Measurements from ENCODE around the gene OR2AE1. TPM values are rescaled to one million over a fixed set of nuclear protein-coding genes. Genes with fewer than 3 reads are reported as not detected.

OR2AE1 gene, protein sequence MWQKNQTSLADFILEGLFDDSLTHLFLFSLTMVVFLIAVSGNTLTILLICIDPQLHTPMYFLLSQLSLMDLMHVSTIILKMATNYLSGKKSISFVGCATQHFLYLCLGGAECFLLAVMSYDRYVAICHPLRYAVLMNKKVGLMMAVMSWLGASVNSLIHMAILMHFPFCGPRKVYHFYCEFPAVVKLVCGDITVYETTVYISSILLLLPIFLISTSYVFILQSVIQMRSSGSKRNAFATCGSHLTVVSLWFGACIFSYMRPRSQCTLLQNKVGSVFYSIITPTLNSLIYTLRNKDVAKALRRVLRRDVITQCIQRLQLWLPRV
- not detected in 2 replicates for total RNA-seq (2014; rRNA removed; shearing (Covaris generic))

DNA sequence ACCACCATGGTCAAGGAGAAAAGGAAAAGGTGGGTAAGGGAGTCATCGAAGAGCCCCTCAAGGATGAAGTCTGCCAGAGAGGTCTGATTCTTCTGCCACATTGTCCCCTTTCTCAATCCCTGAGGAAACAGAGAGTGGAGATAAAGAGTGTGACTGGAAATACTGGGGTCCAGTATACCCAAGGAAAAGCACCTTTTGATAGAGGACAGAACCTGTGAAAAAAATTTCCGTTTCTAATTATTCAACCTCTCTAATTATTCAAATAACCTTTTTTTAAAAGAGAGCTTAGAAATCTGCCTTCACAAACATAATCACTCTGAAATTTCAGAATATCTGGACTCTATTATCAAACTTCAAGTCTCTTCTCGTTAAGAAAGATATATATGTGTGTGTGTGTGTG lies at the start of gene OR2AE1:
TSS of gene OR2AE1 (minus strand) at position 101 of the 400 bp plus-strand sequence. CDS start at position 101, 0 bp downstream.
- DNase-seq (ENCODE audit: low read depth in 1 of 2, low spot score in 2 of 2): no peak
- no peak within 1 kb of the TSS for H3K4me3 ChIP-seq
- no peaks in the 10 kb centered on the region for H3K36me3 ChIP-seq
- H3K9me3 ChIP-seq (replicated peaks): no peaks in the 10 kb centered on the region
- H3K27me3 ChIP-seq (replicated peaks): peaks cover 12% of the 10 kb centered on the region
- H3K4me1 ChIP-seq (replicated peaks): no peaks in the 10 kb centered on the region
- H3K27ac ChIP-seq: no peak within 1 kb of the TSS

- no peaks in the 10 kb centered on the region for H3K36me3 ChIP-seq
- no peak overlapping the region for H3K4me3 ChIP-seq
- H3K9me3 ChIP-seq (replicated peaks): no peaks in the 10 kb centered on the region
- H3K4me1 ChIP-seq (replicated peaks): no peaks in the 10 kb centered on the region
- no peak overlapping the region for H3K27ac ChIP-seq
- peaks cover 3% of the 10 kb centered on the region for H3K27me3 ChIP-seq (replicated peaks)
- DNase-seq (ENCODE audit: low read depth in 1 of 2, low spot score in 2 of 2): no peak
Observed at GRCh38 chr7:99926321-99926720, 49.5 kb upstream of the OR2AE1 start.

GRCh38 chr7:99923200-99923599 lies 46.4 kb upstream of the OR2AE1 start:
- H3K4me3 ChIP-seq: no peak overlapping the region
- H3K36me3 ChIP-seq: peaks cover 7% of the 10 kb centered on the region
- DNase-seq (ENCODE audit: low read depth in 1 of 2, low spot score in 2 of 2): no peak
- H3K4me1 ChIP-seq (replicated peaks): 0 out of 2 replicates have a peak, but pooled peaks cover 3% of the 10 kb centered on the region
- H3K9me3 ChIP-seq (replicated peaks): peaks cover 5% of the 10 kb centered on the region
- no peak overlapping the region for H3K27ac ChIP-seq
- peaks cover 3% of the 10 kb centered on the region for H3K27me3 ChIP-seq (replicated peaks)

GRCh38 chr7:99920149-99920548 lies 43.3 kb upstream of the OR2AE1 start:
- Histone ChIP-seq H3K4me3 (peak overlapping the region; percentile 76), H3K36me3 (peaks cover 17% of the 10 kb centered on the region), H3K27me3 (replicated peaks) (no peaks in the 10 kb centered on the region), H3K4me1 (replicated peaks) (0 out of 2 replicates have a peak, but pooled peaks cover 6% of the 10 kb centered on the region), H3K9me3 (replicated peaks) (peaks cover 5% of the 10 kb centered on the region), H3K27ac (no peak overlapping the region; the same call in 1 of the 2 replicates)
- no peak for DNase-seq (ENCODE audit: low read depth in 1 of 2, low spot score in 2 of 2)

DNA sequence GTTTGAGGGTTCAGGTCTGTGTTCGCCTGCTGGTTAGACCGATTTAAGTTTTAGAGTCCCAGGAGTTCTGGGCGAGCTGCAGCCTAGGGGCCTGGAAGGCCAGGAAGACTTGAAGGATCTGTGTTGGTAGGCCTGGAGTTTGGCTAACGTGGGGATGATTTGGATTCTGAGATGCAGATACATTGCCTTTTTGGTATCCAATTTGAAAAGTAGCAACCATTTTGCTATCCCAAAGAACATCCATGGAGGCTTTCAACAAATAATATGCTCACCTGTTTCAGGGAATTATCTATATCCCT lies 42.9 kb upstream of the OR2AE1 start:
- Histone ChIP-seq H3K27ac (peak overlapping the region; percentile 70), H3K27me3 (replicated peaks) (no peaks in the 10 kb centered on the region), H3K36me3 (peaks cover 17% of the 10 kb centered on the region), H3K9me3 (replicated peaks) (peaks cover 5% of the 10 kb centered on the region), H3K4me3 (peak overlapping the region; percentile 76), H3K4me1 (replicated peaks) (0 out of 2 replicates have a peak, but pooled peaks cover 6% of the 10 kb centered on the region)
- DNase-seq (ENCODE audit: low read depth in 1 of 2, low spot score in 2 of 2): no peak

- Histone ChIP-seq H3K36me3 (peaks cover 17% of the 10 kb centered on the region), H3K27ac (peak within 1 kb of the TSS; percentile 70), H3K4me1 (replicated peaks) (0 out of 2 replicates have a peak, but pooled peaks cover 6% of the 10 kb centered on the region), H3K9me3 (replicated peaks) (peaks cover 5% of the 10 kb centered on the region), H3K27me3 (replicated peaks) (no peaks in the 10 kb centered on the region), H3K4me3 (peak within 1 kb of the TSS; percentile 76)
- DNase-seq (ENCODE audit: low read depth in 1 of 2, low spot score in 2 of 2): peak; percentile 69 to 78
Observed at GRCh38 chr7:99918959-99919813, 42.4 kb upstream of the OR2AE1 start, which contains the start of gene TRIM4. Gene TRIM4 (minus strand): TSS chr7:99919530. CDS start chr7:99919401, 129 bp downstream.

- Histone ChIP-seq H3K27ac (no peak overlapping the region), H3K27me3 (replicated peaks) (0 out of 2 replicates have a peak, but pooled peaks cover 4% of the 10 kb centered on the region), H3K4me3 (no peak overlapping the region), H3K4me1 (replicated peaks) (no peaks in the 10 kb centered on the region), H3K9me3 (replicated peaks) (no peaks in the 10 kb centered on the region), H3K36me3 (peaks cover 31% of the 10 kb centered on the region)
- DNase-seq (ENCODE audit: low read depth in 1 of 2, low spot score in 2 of 2): no peak
Observed at GRCh38 chr7:99910976-99911375, 34.1 kb upstream of the OR2AE1 start.

DNA sequence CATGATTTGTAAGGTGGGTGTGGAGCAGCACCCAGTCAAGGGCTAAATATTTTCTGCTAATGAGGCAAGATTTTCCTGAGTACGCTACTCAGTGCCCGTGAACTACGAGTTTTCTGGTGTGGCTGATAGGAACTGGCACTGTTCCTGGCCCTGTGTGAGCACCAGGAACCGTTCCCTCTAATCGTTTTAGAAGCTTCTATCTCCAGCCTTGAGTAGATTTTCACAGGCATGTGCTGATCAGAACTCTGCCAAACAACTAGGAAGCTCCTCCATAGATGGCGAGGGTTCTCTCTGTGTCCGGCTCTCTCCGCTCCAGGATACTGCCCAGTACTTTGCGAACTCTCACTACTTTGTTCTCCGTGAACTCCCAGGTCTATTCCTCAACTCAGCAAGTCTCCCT lies 24.7 kb upstream of the OR2AE1 start:
- Histone ChIP-seq H3K4me1 (replicated peaks) (no peaks in the 10 kb centered on the region), H3K27ac (no peak overlapping the region), H3K36me3 (peaks cover 29% of the 10 kb centered on the region), H3K4me3 (no peak overlapping the region), H3K27me3 (replicated peaks) (no peaks in the 10 kb centered on the region), H3K9me3 (replicated peaks) (no peaks in the 10 kb centered on the region)
- no peak for DNase-seq (ENCODE audit: low read depth in 1 of 2, low spot score in 2 of 2)

- no peak for DNase-seq (ENCODE audit: low read depth in 1 of 2, low spot score in 2 of 2)
- H3K27me3 ChIP-seq (replicated peaks): no peaks in the 10 kb centered on the region
Observed at GRCh38 chr7:99899830-99900519, 23.1 kb upstream of the OR2AE1 start.

DNA sequence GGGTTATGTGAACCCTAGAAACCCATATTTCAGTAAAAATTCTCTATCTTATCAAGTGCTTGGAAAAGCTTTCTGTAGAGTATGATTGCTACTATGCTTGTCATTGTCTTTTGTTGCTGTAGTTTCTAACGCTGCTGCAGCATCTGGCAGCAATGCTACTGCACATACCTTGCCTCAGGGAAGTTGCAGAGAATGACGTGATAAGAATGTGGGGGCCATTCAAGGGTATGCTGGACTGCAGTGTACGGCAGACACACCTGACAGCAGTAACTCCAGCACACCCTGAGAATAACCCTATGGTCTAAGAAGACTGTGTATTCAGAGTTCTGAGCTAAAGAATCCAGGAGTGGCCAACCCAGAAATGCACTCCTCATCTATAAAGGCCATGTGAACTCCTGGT lies 22.0 kb upstream of the OR2AE1 start:
- Histone ChIP-seq H3K36me3 (peaks cover 22% of the 10 kb centered on the region), H3K9me3 (replicated peaks) (no peaks in the 10 kb centered on the region), H3K27ac (no peak overlapping the region), H3K27me3 (replicated peaks) (no peaks in the 10 kb centered on the region), H3K4me3 (no peak overlapping the region), H3K4me1 (replicated peaks) (no peaks in the 10 kb centered on the region)
- DNase-seq (ENCODE audit: low read depth in 1 of 2, low spot score in 2 of 2): no peak

More at GRCh38 chr7:99899830-99900519, 23.1 kb upstream of the OR2AE1 start:
- Histone ChIP-seq H3K4me3 (no peak overlapping the region), H3K36me3 (peaks cover 29% of the 10 kb centered on the region), H3K4me1 (replicated peaks) (no peaks in the 10 kb centered on the region), H3K9me3 (replicated peaks) (no peaks in the 10 kb centered on the region), H3K27ac (no peak overlapping the region)

- no peak for DNase-seq (ENCODE audit: low read depth in 1 of 2, low spot score in 2 of 2)
Observed at GRCh38 chr7:99898023-99898357, 21.2 kb upstream of the OR2AE1 start.

GRCh38 chr7:99897322-99898022 lies 20.6 kb upstream of the OR2AE1 start:
- no peak for DNase-seq (ENCODE audit: low read depth in 1 of 2, low spot score in 2 of 2)
- no peak overlapping the region for H3K4me3 ChIP-seq
- no peaks in the 10 kb centered on the region for H3K27me3 ChIP-seq (replicated peaks)
- H3K4me1 ChIP-seq (replicated peaks): no peaks in the 10 kb centered on the region
- peaks cover 10% of the 10 kb centered on the region for H3K36me3 ChIP-seq
- H3K27ac ChIP-seq: no peak overlapping the region
- H3K9me3 ChIP-seq (replicated peaks): no peaks in the 10 kb centered on the region

More at GRCh38 chr7:99898023-99898357, 21.2 kb upstream of the OR2AE1 start:
- Histone ChIP-seq H3K9me3 (replicated peaks) (no peaks in the 10 kb centered on the region), H3K36me3 (peaks cover 15% of the 10 kb centered on the region), H3K4me3 (no peak overlapping the region), H3K4me1 (replicated peaks) (no peaks in the 10 kb centered on the region), H3K27me3 (replicated peaks) (no peaks in the 10 kb centered on the region), H3K27ac (no peak overlapping the region)

DNA sequence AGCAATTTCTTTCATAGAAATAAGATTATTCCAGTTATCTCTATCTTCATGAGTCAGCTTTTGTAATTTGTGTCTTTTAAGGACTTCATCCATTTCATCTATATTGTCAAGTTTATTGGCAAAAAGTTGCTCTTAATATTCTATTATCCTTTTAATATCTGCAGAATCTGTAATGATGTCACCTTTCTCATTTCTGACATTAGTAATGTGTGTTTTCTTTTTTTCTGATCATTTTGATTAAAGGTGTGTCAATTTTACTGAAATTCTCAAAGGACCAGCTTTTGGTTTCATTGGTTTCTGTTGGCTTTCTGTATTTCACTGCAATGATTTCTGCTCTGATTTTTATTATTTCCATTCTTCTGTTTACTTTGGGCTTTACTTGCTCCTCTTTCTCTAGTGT lies 17.9 kb upstream of the OR2AE1 start:
- H3K4me3 ChIP-seq: no peak overlapping the region
- no peaks in the 10 kb centered on the region for H3K4me1 ChIP-seq (replicated peaks)
- H3K9me3 ChIP-seq (replicated peaks): no peaks in the 10 kb centered on the region; the same call in 1 of the 2 replicates
- no peak for DNase-seq (ENCODE audit: low read depth in 1 of 2, low spot score in 2 of 2)
- H3K27me3 ChIP-seq (replicated peaks): no peaks in the 10 kb centered on the region
- no peak overlapping the region for H3K27ac ChIP-seq
- H3K36me3 ChIP-seq: no peaks in the 10 kb centered on the region
